ENCODE results near the gene ATF1. TPM values are rescaled to one million over a fixed set of nuclear protein-coding genes. Genes with fewer than 3 reads are reported as not detected.
"Not testable (repeated sequence)": the region's sequence is repeated elsewhere in the genome, so short reads cannot be mapped to it uniquely, and the experiment has no call there.

Gene ATF1
- total RNA-seq, 1 donor from 2014 or later = 50.3 TPM

GRCh38 chr12:50855218-50855617, 91.3 kb downstream of the ATF1 start:
- intact Hi-C loops (cut with micrococcal nuclease) = not testable (repeated sequence)

GRCh38 chr12:50855679-50856078, 91.8 kb downstream of the ATF1 start:
- intact Hi-C loops (cut with micrococcal nuclease) = not testable (repeated sequence)

- intact Hi-C loops (cut with micrococcal nuclease) = no loop called here
Measured at GRCh38 chr12:50859621-50860310, 95.9 kb downstream of the ATF1 start.

- intact Hi-C loops (cut with micrococcal nuclease) = no loop called here
Measured at GRCh38 chr12:50862316-50862715, 98.4 kb downstream of the ATF1 start.

GRCh38 chr12:50865266-50865665, 101.4 kb downstream of the ATF1 start:
- intact Hi-C loops (cut with micrococcal nuclease) = no loop called here

- intact Hi-C loops (cut with micrococcal nuclease) = not testable (repeated sequence)
Measured at GRCh38 chr12:50868881-50869280, 105.0 kb downstream of the ATF1 start.

Other genes starting within 250 kb of the ATF1 start
- gene TMPRSS12, start 78.8 kb downstream of the ATF1 start, total RNA-seq = not detected in 2 replicates
- not detected in 2 replicates for gene HIGD1C, start 188.4 kb downstream of the ATF1 start, total RNA-seq